Measurements from ENCODE around the gene KCNJ14.

Gene KCNJ14

DNA sequence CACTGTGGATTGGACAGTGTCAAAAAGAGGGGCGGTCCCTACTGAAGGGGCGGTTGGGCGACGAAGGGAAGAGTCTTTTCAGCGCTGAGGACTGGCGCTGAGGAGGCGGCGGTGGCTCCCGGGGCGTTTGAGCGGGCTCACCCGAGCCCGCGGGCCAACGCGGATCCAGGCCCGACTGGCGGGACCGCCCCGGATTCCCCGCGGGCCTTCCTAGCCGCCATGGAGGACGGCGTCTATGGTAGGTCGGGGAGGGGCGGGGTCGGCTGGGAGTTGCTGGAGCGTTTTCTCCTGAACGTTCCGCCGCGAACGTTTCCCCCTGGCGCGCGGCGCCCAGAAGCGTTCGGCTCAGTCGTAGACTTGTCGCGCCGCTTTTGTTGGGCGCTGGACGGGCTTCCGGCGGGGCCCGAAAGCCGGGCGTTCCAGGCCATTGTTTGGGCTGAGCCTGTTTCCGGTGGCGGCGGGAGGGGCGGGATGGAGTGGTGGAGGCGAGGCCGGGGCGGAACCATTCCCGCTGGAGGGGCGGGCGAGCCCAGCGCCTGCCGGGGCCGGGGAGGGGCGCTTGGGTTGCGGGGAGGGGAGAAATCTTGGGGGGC, 14.0 kb downstream of the KCNJ14 start, which contains the start of gene CYTH2:
CYTH2 (plus strand) TSS at position 81 of the 593 bp plus-strand sequence; CDS start at position 220, 139 bp downstream.
- DNase-seq (ENCODE audit: low spot score) = peak; percentile 80
- no peak for TF ChIP-seq CTCF (IDR thresholded peaks at IDR 0.05; ENCODE audit: borderline replicate concordance, control extremely low read depth, extremely low read depth, insufficient read depth, missing control alignments)
- in situ Hi-C loops (cut with MboI; ENCODE audit: low sequenced_read_pairs, unreplicated experiment) = no loop called here

GRCh38 chr19:48469934-48470680, 14.7 kb downstream of the KCNJ14 start:
- in situ Hi-C loops (cut with MboI; ENCODE audit: low sequenced_read_pairs, unreplicated experiment) = no loop called here
- no peak for DNase-seq (ENCODE audit: low spot score)
- no peak for TF ChIP-seq CTCF (IDR thresholded peaks at IDR 0.05; ENCODE audit: borderline replicate concordance, control extremely low read depth, extremely low read depth, insufficient read depth, missing control alignments)

DNA sequence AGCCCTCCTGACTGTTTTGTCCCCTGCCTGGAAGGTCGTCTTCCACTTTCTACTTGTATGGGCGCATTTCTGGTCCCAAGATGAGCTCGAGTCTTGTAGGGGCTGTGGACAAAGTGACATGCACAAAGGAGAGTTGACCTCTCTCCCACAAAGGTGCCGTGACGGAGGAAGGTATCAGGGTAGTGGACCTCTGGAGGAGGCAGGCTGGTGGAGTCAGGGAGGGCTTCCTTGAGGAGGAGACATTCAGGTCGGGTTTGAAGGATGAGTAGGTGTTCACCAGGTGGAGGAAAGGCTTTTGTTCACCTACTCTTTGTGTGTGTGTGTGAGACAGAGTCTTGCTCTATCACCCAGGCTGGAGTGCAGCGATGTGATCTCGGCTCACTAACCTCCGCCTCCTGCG, 15.5 kb downstream of the KCNJ14 start:
- in situ Hi-C loops (cut with MboI; ENCODE audit: low sequenced_read_pairs, unreplicated experiment) = no loop called here
- no peak for DNase-seq (ENCODE audit: low spot score)
- TF ChIP-seq CTCF (IDR thresholded peaks at IDR 0.05; ENCODE audit: borderline replicate concordance, control extremely low read depth, extremely low read depth, insufficient read depth, missing control alignments) = no peak

- TF ChIP-seq CTCF (IDR thresholded peaks at IDR 0.05; ENCODE audit: borderline replicate concordance, control extremely low read depth, extremely low read depth, insufficient read depth, missing control alignments) = no peak
- no peak for DNase-seq (ENCODE audit: low spot score)
- in situ Hi-C loops (cut with MboI; ENCODE audit: low sequenced_read_pairs, unreplicated experiment) = no loop called here
Measured at GRCh38 chr19:48471836-48472235, 16.5 kb downstream of the KCNJ14 start.

GRCh38 chr19:48473161-48473966, 18.0 kb downstream of the KCNJ14 start:
- DNase-seq (ENCODE audit: low spot score) = no peak
- TF ChIP-seq CTCF (IDR thresholded peaks at IDR 0.05; ENCODE audit: borderline replicate concordance, control extremely low read depth, extremely low read depth, insufficient read depth, missing control alignments) = no peak
- in situ Hi-C loops (cut with MboI; ENCODE audit: low sequenced_read_pairs, unreplicated experiment) = no loop called here

- no peak for DNase-seq (ENCODE audit: low spot score)
- TF ChIP-seq CTCF (IDR thresholded peaks at IDR 0.05; ENCODE audit: borderline replicate concordance, control extremely low read depth, extremely low read depth, insufficient read depth, missing control alignments) = no peak
- in situ Hi-C loops (cut with MboI; ENCODE audit: low sequenced_read_pairs, unreplicated experiment) = no loop called here
Measured at GRCh38 chr19:48474084-48474592, 18.8 kb downstream of the KCNJ14 start.
